K562 (cell line): ENCODE measurements around the gene ASS1. TPM values are rescaled to one million over a fixed set of nuclear protein-coding genes. Genes with fewer than 3 reads are reported as not detected.
A peak's percentile ranks its signal among the peaks of the same experiment; 100 is the strongest.

Experiments used
- ARID1B ChIP-seq: fragments of 450-650 bp; IDR thresholded peaks from 2 replicates; pipeline ENCODE4 v1.6.1; 2016; ENCODE audit warnings: antibody characterized with exemption, mild to moderate bottlenecking, inconsistent platforms
- CHAMP1 ChIP-seq: fragments of 450-650 bp; IDR thresholded peaks from 2 replicates; pipeline ENCODE4 v1.6.1; 2016; ENCODE audit warnings: mild to moderate bottlenecking
- DPF2 ChIP-seq: fragments of 450-650 bp; IDR thresholded peaks from 2 replicates; pipeline ENCODE4 v1.6.1; 2016
- E2F5 ChIP-seq: sonication (generic); formaldehyde crosslinking; IDR thresholded peaks from 2 replicates; pipeline ENCODE4 v1.8.0; 2022; ENCODE audit warnings: mild to moderate bottlenecking, missing genetic modification reagents
- FOXM1 ChIP-seq, 2 experiments: fragments of 450-650 bp in 1 of 2; sonication (generic) in 1 of 2; formaldehyde crosslinking in 1 of 2; IDR thresholded peaks; 2 replicates each; pipeline versions ENCODE4 v1.6.1 to v1.9.0; 2017 to 2022; ENCODE audit warnings: low read depth in 2 of 2, mild to moderate bottlenecking in 2 of 2, missing genetic modification reagents in 1 of 2, moderate library complexity in 1 of 2
- GATAD2B ChIP-seq: fragments of 450-650 bp; IDR thresholded peaks from 2 replicates; pipeline ENCODE4 v1.6.1; 2017; ENCODE audit warnings: mild to moderate bottlenecking, borderline replicate concordance
- HES1 ChIP-seq: fragments of 450-650 bp; IDR thresholded peaks from 2 replicates; pipeline ENCODE4 v1.6.1; 2016; ENCODE audit warnings: low read depth, mild to moderate bottlenecking, moderate library complexity
- HMGN3 ChIP-seq: IDR thresholded peaks from 2 replicates; pipeline ENCODE4 v1.6.1; 2011; ENCODE audit warnings: borderline replicate concordance, low read depth, mild to moderate bottlenecking, mixed read lengths, low read length; ENCODE audit not compliant: insufficient read length; ENCODE audit errors: extremely low read depth
- MEIS2 ChIP-seq: fragments of 450-650 bp; IDR thresholded peaks from 2 replicates; pipeline ENCODE4 v1.6.1; 2014; ENCODE audit warnings: mild to moderate bottlenecking; ENCODE audit not compliant: partially characterized antibody
- NFXL1 ChIP-seq: fragments of 450-650 bp; formaldehyde crosslinking; IDR thresholded peaks from 2 replicates; pipeline ENCODE4 v1.4.0; 2021; ENCODE audit warnings: mild to moderate bottlenecking
- NR2C2 ChIP-seq, 2 experiments: fragments of 200-800 bp in 1 of 2; sonication (Bioruptor generic) in 1 of 2; sonication (generic) in 1 of 2; formaldehyde crosslinking in 1 of 2; IDR thresholded peaks; 2 replicates each; pipeline versions ENCODE4 v1.6.1 to v1.8.0; 2016 to 2022; ENCODE audit warnings: mild to moderate bottlenecking in 1 of 2, missing compliant biosample characterization in 1 of 2, missing genetic modification characterization in 1 of 2, missing genetic modification reagents in 1 of 2
- RCOR1 ChIP-seq, 2 experiments: IDR thresholded peaks; 2 replicates each; pipeline ENCODE4 v1.6.1; 2012; ENCODE audit warnings: low read depth in 2 of 2, low read length in 2 of 2, borderline replicate concordance in 1 of 2, improper control_type of control experiment in 1 of 2
- ZBTB9 ChIP-seq: fragments of 450-650 bp; formaldehyde crosslinking; IDR thresholded peaks from 2 replicates; pipeline ENCODE4 v1.4.0; 2020; ENCODE audit warnings: mild to moderate bottlenecking, moderate library complexity
- ZNF146 ChIP-seq: IDR thresholded peaks from one replicate; pipeline ENCODE4 v1.6.1; 2018; ENCODE audit warnings: missing compliant biosample characterization; ENCODE audit not compliant: unreplicated experiment
- ZNF609 ChIP-seq: sonication (generic); formaldehyde crosslinking; IDR thresholded peaks from 2 replicates; pipeline ENCODE4 v1.8.1; 2023; ENCODE audit warnings: missing genetic modification reagents, mild to moderate bottlenecking, borderline replicate concordance
- polyA plus RNA-seq, 8 experiments: library from polyadenylated mRNA; depleted of rRNA in 4 of 8; stranded (reverse) in 5 of 8; unstranded in 3 of 8; fragments of >200 nt; fragmentation: Nextera tagmentation in 2 of 8; fragmentation: Illumina TruSeq in 1 of 8; extraction: Ambion mirVana in 2 of 8; extraction: Trizol in 1 of 8; gene quantifications; 2 replicates each; pipeline versions ENCODE4 v1.2.1 to v1.2.3, GENCODE V29; 2011 to 2014; ENCODE audit warnings: inconsistent platforms in 1 of 8, missing spikeins in 1 of 8
- total RNA-seq, 7 experiments: library from RNA; depleted of rRNA in 6 of 7; stranded (reverse); fragments of >200 nt in 6 of 7; fragmentation: Illumina TruSeq in 2 of 7; extraction: Trizol in 2 of 7; gene quantifications; 2 replicates each; pipeline versions ENCODE4 v1.2.1 to v1.2.3, GENCODE V29; 2011 to 2021; ENCODE audit warnings: low replicate concordance in 1 of 7

ASS1 gene
- total and polyA plus RNA-seq, 9 of the 15 experiments (the other 6 are each of a cell fraction or from before 2014, with no cell fraction given), result 1.5 to 5.7 (median 3.7) TPM

GRCh38 chr9:130539420-130540223 lies 94.9 kb downstream of the ASS1 start (continued):
- no peak for TF ChIP-seq ZNF609 (CRISPR knock-in tag)
- TF ChIP-seq NR2C2 (CRISPR knock-in tag; IDR thresholded peaks at IDR 0.05), result no peak
- TF ChIP-seq NR2C2 (tag; IDR thresholded peaks at IDR 0.05), result no peak
- TF ChIP-seq ZNF146, result no peak
- no peak for TF ChIP-seq NFXL1 (CRISPR knock-in tag)
- TF ChIP-seq DPF2, result 0 out of 2 replicates have a peak, but pooled peaks have one; percentile 47
- no peak for TF ChIP-seq HES1
- no peak for TF ChIP-seq FOXM1 (IDR thresholded peaks at IDR 0.05; ENCODE audit: low read depth)
- no peak for TF ChIP-seq FOXM1 (CRISPR knock-in tag; IDR thresholded peaks at IDR 0.05; ENCODE audit: low read depth)
- peak; percentile 51 for TF ChIP-seq ARID1B
- TF ChIP-seq RCOR1 (IDR thresholded peaks at IDR 0.05; ENCODE audit: borderline replicate concordance in 1 of 2, low read depth in 2 of 2, low read length in 2 of 2), result no peak
- no peak for TF ChIP-seq ZBTB9 (CRISPR knock-in tag)
- no peak for TF ChIP-seq GATAD2B
- no peak for TF ChIP-seq CHAMP1
- TF ChIP-seq E2F5 (CRISPR knock-in tag), result no peak
- TF ChIP-seq MEIS2, result peak; percentile 60
- TF ChIP-seq HMGN3, result no peak
